ENCODE results near the gene CFAP91. TPM values are rescaled to one million over a fixed set of nuclear protein-coding genes. Genes with fewer than 3 reads are reported as not detected.

CFAP91 gene
- total and polyA plus RNA-seq, 7 donors: 0.09 to 0.88 (median 0.54) TPM; not detected in 1

DNA sequence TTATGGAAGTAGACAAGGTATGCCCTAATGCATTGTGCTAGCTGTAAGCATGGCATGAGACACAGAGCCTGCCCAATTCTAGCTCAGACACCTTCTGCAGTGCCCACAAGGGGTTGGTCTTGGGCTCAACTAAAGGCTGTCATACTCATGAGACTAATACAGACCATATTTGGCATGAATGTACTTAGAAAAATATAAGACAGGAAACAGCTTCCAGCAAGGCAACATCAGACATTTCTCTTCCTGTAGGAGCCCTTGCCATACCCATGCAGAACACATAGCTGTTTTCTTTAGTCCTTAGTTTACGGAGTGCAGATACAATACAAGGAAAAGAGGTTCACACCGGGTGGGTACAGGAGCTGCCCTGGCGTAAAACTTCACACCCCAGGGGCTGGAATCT lies 48.6 kb downstream of the CFAP91 start:
- peaks cover 6% of the 10 kb centered on the region for H3K9me3 ChIP-seq
- no peak for ATAC-seq
- TF ChIP-seq, protein P1, sequence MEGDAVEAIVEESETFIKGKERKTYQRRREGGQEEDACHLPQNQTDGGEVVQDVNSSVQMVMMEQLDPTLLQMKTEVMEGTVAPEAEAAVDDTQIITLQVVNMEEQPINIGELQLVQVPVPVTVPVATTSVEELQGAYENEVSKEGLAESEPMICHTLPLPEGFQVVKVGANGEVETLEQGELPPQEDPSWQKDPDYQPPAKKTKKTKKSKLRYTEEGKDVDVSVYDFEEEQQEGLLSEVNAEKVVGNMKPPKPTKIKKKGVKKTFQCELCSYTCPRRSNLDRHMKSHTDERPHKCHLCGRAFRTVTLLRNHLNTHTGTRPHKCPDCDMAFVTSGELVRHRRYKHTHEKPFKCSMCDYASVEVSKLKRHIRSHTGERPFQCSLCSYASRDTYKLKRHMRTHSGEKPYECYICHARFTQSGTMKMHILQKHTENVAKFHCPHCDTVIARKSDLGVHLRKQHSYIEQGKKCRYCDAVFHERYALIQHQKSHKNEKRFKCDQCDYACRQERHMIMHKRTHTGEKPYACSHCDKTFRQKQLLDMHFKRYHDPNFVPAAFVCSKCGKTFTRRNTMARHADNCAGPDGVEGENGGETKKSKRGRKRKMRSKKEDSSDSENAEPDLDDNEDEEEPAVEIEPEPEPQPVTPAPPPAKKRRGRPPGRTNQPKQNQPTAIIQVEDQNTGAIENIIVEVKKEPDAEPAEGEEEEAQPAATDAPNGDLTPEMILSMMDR (IDR thresholded peaks at IDR 0.05): no peak
- DNase-seq: no peak
- no peak overlapping the region for H3K27ac ChIP-seq
- WGBS, 3 donors: 75 to 90% (median 79%) methylated on average over 3 of the region's 3 CpGs
- H3K27me3 ChIP-seq (ENCODE audit: insufficient read depth in 3 of 3, low read length in 2 of 3): no peaks in the 10 kb centered on the region
- H3K4me1 ChIP-seq: no peaks in the 10 kb centered on the region
- no peak overlapping the region for H3K4me3 ChIP-seq
- intact Hi-C loops (cut with DNase I): no loop called here
- H3K36me3 ChIP-seq (ENCODE audit: insufficient read depth in 1 of 2, low read depth in 1 of 2): no peaks in the 10 kb centered on the region

Other genes with a start within 250 kb of the CFAP91 start
- 10 to 100 TPM in 2 of 4 donors, 1 to 10 TPM in 2; 7.5 to 15.6 (median 10.1) TPM for gene TMEM39A, start 239.4 kb upstream of the CFAP91 start, total RNA-seq
- gene TMEM39A, start 239.4 kb upstream of the CFAP91 start, polyA plus RNA-seq: 10 to 100 TPM in 2 of 3 donors, 1 to 10 TPM in 1; 6.0 to 13.0 (median 11.0) TPM
- gene POGLUT1, start 234.1 kb upstream of the CFAP91 start, total RNA-seq: 1 to 10 TPM; 3.8 to 5.4 (median 4.4) TPM
- 1 to 10 TPM; 3.1 to 4.3 (median 3.3) TPM for gene POGLUT1, start 234.1 kb upstream of the CFAP91 start, polyA plus RNA-seq
- gene TIMMDC1, start 204.5 kb upstream of the CFAP91 start, total RNA-seq: 100 to 1,000 TPM; 147 to 198 (median 182) TPM
- 100 to 1,000 TPM in 2 of 3 donors, 10 to 100 TPM in 1; 98.8 to 311 (median 197) TPM for gene TIMMDC1, start 204.5 kb upstream of the CFAP91 start, polyA plus RNA-seq
- gene CD80, start 143.4 kb upstream of the CFAP91 start, total RNA-seq: under 1 TPM in 1 of 4 donors, not detected in 3; 0.22 TPM
- under 1 TPM in 2 of 3 donors, not detected in 1; 0.06 to 0.07 TPM for gene CD80, start 143.4 kb upstream of the CFAP91 start, polyA plus RNA-seq
- gene ADPRH, start 123.5 kb upstream of the CFAP91 start, total RNA-seq: 10 to 100 TPM; 12.6 to 16.9 (median 14.5) TPM
- gene ADPRH, start 123.5 kb upstream of the CFAP91 start, polyA plus RNA-seq: 10 to 100 TPM in 2 of 3 donors, 1 to 10 TPM in 1; 5.2 to 16.6 (median 15.0) TPM
- 10 to 100 TPM in 1 of 4 donors, 1 to 10 TPM in 3; 2.3 to 11.7 (median 5.8) TPM for gene PLA1A, start 105.1 kb upstream of the CFAP91 start, total RNA-seq
- 1 to 10 TPM; 1.1 to 2.5 (median 2.4) TPM for gene PLA1A, start 105.1 kb upstream of the CFAP91 start, polyA plus RNA-seq
- gene POPDC2, start 42.4 kb upstream of the CFAP91 start, total RNA-seq: 100 to 1,000 TPM; 103 to 205 (median 149) TPM
- 100 to 1,000 TPM in 1 of 3 donors, 10 to 100 TPM in 2; 30.7 to 140 (median 75.8) TPM for gene POPDC2, start 42.4 kb upstream of the CFAP91 start, polyA plus RNA-seq
- 100 to 1,000 TPM in 3 of 4 donors, 10 to 100 TPM in 1; 89.5 to 180 (median 127) TPM for gene COX17, start 25.6 kb upstream of the CFAP91 start, total RNA-seq
- gene COX17, start 25.6 kb upstream of the CFAP91 start, polyA plus RNA-seq: 100 to 1,000 TPM; 166 to 330 (median 304) TPM
- gene NR1I2, start 79.1 kb downstream of the CFAP91 start, total RNA-seq: not detected
- gene NR1I2, start 79.1 kb downstream of the CFAP91 start, polyA plus RNA-seq: under 1 TPM in 2 of 3 donors, not detected in 1; 0.03 to 0.05 TPM

Data from psoas muscle (tissue), 8 donors.